PFSK-1 (cell line): ENCODE results near the gene NPC1L1.

Experiments used
- FOXP2 ChIP-seq: optimal IDR thresholded peaks from 2 replicates; pipeline ENCODE3; 2011; ENCODE audit warnings: borderline replicate concordance, control low read depth, inconsistent platforms; ENCODE audit not compliant: insufficient read depth; ENCODE audit errors: extremely low read length, extremely low read depth
- POLR2AphosphoS5 ChIP-seq: IDR thresholded peaks from 2 replicates; pipeline ENCODE4 v1.6.1; 2012; ENCODE audit warnings: low read depth, mild to moderate bottlenecking, control low read depth, low read length, moderate library complexity
- SIN3A ChIP-seq: IDR thresholded peaks from 2 replicates; pipeline ENCODE4 v1.6.1; 2012; ENCODE audit warnings: mild to moderate bottlenecking, low read length, moderate library complexity, borderline replicate concordance; ENCODE audit not compliant: insufficient read depth
- TAF1 ChIP-seq: IDR thresholded peaks from 2 replicates; pipeline ENCODE4 v1.6.1; 2012; ENCODE audit warnings: low read length, control low read depth, borderline replicate concordance; ENCODE audit not compliant: insufficient read depth
- TF ChIP-seq, protein P1 (sequence below), 2 experiments: IDR thresholded peaks; 2 replicates each; pipeline versions ENCODE4 v1.6.1 to v1.8.0; 2011 to 2012; ENCODE audit warnings: low read depth in 2 of 2, low read length in 2 of 2, control low read depth in 1 of 2, inconsistent platforms in 1 of 2, mild to moderate bottlenecking in 1 of 2, moderate library complexity in 1 of 2; ENCODE audit not compliant: insufficient read depth in 1 of 2

Gene NPC1L1

GRCh38 chr7:44490351-44491200 lies 50.6 kb downstream of the NPC1L1 start, which contains the start of gene NUDCD3:
Gene NUDCD3, minus strand, starts transcription at chr7:44490658. Its CDS starts 58 bp downstream, at chr7:44490600.
- TF ChIP-seq, protein P1, sequence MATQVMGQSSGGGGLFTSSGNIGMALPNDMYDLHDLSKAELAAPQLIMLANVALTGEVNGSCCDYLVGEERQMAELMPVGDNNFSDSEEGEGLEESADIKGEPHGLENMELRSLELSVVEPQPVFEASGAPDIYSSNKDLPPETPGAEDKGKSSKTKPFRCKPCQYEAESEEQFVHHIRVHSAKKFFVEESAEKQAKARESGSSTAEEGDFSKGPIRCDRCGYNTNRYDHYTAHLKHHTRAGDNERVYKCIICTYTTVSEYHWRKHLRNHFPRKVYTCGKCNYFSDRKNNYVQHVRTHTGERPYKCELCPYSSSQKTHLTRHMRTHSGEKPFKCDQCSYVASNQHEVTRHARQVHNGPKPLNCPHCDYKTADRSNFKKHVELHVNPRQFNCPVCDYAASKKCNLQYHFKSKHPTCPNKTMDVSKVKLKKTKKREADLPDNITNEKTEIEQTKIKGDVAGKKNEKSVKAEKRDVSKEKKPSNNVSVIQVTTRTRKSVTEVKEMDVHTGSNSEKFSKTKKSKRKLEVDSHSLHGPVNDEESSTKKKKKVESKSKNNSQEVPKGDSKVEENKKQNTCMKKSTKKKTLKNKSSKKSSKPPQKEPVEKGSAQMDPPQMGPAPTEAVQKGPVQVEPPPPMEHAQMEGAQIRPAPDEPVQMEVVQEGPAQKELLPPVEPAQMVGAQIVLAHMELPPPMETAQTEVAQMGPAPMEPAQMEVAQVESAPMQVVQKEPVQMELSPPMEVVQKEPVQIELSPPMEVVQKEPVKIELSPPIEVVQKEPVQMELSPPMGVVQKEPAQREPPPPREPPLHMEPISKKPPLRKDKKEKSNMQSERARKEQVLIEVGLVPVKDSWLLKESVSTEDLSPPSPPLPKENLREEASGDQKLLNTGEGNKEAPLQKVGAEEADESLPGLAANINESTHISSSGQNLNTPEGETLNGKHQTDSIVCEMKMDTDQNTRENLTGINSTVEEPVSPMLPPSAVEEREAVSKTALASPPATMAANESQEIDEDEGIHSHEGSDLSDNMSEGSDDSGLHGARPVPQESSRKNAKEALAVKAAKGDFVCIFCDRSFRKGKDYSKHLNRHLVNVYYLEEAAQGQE (IDR thresholded peaks at IDR 0.05; ENCODE audit: insufficient read depth in 1 of 2, low read depth in 2 of 2, low read length in 2 of 2) = no peak; a peak in 1 of 4 replicates
- peak; percentile 64 for TF ChIP-seq POLR2AphosphoS5
- TF ChIP-seq SIN3A = 0 out of 2 replicates have a peak, but pooled peaks have one; percentile 68
- no peak for TF ChIP-seq FOXP2
- peak; percentile 74; the same call in 1 of the 2 replicates for TF ChIP-seq TAF1

- TF ChIP-seq SIN3A (peak; percentile 42; the same call in 1 of the 2 replicates), POLR2AphosphoS5 (no peak), FOXP2 (no peak), TAF1 (peak; percentile 31; the same call in 1 of the 2 replicates)
- TF ChIP-seq, protein P1 (IDR thresholded peaks at IDR 0.05; ENCODE audit: insufficient read depth in 1 of 2, low read depth in 2 of 2, low read length in 2 of 2) = no peak
Measured at GRCh38 chr7:44489955-44490350, 51.2 kb downstream of the NPC1L1 start.

DNA sequence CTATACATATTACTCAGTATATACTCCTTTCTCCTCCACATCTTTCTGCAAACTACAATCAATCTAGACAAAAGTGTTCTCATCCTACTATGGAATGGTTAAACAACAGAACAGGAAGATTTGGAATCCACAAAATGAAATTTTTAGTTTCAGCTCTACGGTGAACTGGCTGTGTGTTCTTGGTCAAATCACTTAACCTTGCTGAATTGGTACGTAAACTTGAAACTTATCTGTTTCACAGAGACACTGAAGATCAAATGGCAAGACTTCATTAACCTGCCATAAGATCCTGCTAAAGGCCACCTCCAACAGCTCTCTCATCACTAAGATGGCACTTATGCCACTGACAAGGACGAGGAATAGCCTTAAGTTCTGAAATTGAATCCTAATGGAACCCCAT lies 52.2 kb downstream of the NPC1L1 start:
- TF ChIP-seq SIN3A = no peak
- TF ChIP-seq, protein P1 (IDR thresholded peaks at IDR 0.05; ENCODE audit: insufficient read depth in 1 of 2, low read depth in 2 of 2, low read length in 2 of 2) = no peak
- TF ChIP-seq TAF1 = no peak
- TF ChIP-seq POLR2AphosphoS5 = no peak
- no peak for TF ChIP-seq FOXP2

- no peak for TF ChIP-seq TAF1
- no peak for TF ChIP-seq SIN3A
- TF ChIP-seq FOXP2 = no peak
- TF ChIP-seq, protein P1 (IDR thresholded peaks at IDR 0.05; ENCODE audit: insufficient read depth in 1 of 2, low read depth in 2 of 2, low read length in 2 of 2) = no peak
- TF ChIP-seq POLR2AphosphoS5 = no peak
Measured at GRCh38 chr7:44486693-44487092, 54.4 kb downstream of the NPC1L1 start.
